Measurements from ENCODE around the gene PLEKHG2. TPM values are rescaled to one million over a fixed set of nuclear protein-coding genes. Genes with fewer than 3 reads are reported as not detected.

PLEKHG2 gene
- total RNA-seq, 3 donors from 2014 or later = 8.0 to 11.8 (median 10.2) TPM

- no peaks in the 10 kb centered on the region for H3K4me1 ChIP-seq
- no peaks in the 10 kb centered on the region for H3K9me3 ChIP-seq
- peaks cover 4% of the 10 kb centered on the region for H3K36me3 ChIP-seq
Observed at GRCh38 chr19:39463403-39463802, 50.9 kb downstream of the PLEKHG2 start.

GRCh38 chr19:39465956-39466747, 53.7 kb downstream of the PLEKHG2 start:
- no peak for DNase-seq (ENCODE audit: low spot score in 2 of 2)
- intact Hi-C loops (cut with DNase I; ENCODE audit: low total_unique reads) = no loop called here
- H3K27ac ChIP-seq = no peak overlapping the region
- H3K4me3 ChIP-seq = no peak overlapping the region
- no peaks in the 10 kb centered on the region for H3K27me3 ChIP-seq
- TF ChIP-seq POLR2A (IDR thresholded peaks at IDR 0.05) (no peak), CTCF (IDR thresholded peaks at IDR 0.05) (no peak), POLR2AphosphoS5 (IDR thresholded peaks at IDR 0.05) (no peak)
- H3K36me3 ChIP-seq = peaks cover 23% of the 10 kb centered on the region
- H3K9me3 ChIP-seq = no peaks in the 10 kb centered on the region
- H3K4me1 ChIP-seq = no peaks in the 10 kb centered on the region

More at GRCh38 chr19:39463403-39463802, 50.9 kb downstream of the PLEKHG2 start:
- Histone ChIP-seq H3K4me3 (no peak overlapping the region), H3K27ac (no peak overlapping the region), H3K27me3 (no peaks in the 10 kb centered on the region)
- intact Hi-C loops (cut with DNase I; ENCODE audit: low total_unique reads) = no loop called here
- DNase-seq (ENCODE audit: low spot score in 2 of 2) = no peak
- TF ChIP-seq POLR2A (IDR thresholded peaks at IDR 0.05) (no peak), CTCF (IDR thresholded peaks at IDR 0.05) (no peak), POLR2AphosphoS5 (IDR thresholded peaks at IDR 0.05) (no peak)

GRCh38 chr19:39467941-39468340, 55.5 kb downstream of the PLEKHG2 start:
- Histone ChIP-seq H3K27ac (no peak overlapping the region), H3K36me3 (peaks cover 23% of the 10 kb centered on the region), H3K4me3 (no peak overlapping the region), H3K4me1 (no peaks in the 10 kb centered on the region), H3K9me3 (no peaks in the 10 kb centered on the region), H3K27me3 (no peaks in the 10 kb centered on the region)
- no peak for DNase-seq (ENCODE audit: low spot score in 2 of 2)
- intact Hi-C loops (cut with DNase I; ENCODE audit: low total_unique reads) = no loop called here
- TF ChIP-seq POLR2A (IDR thresholded peaks at IDR 0.05) (no peak), CTCF (IDR thresholded peaks at IDR 0.05) (no peak), POLR2AphosphoS5 (IDR thresholded peaks at IDR 0.05) (no peak)

GRCh38 chr19:39469036-39469435, 56.6 kb downstream of the PLEKHG2 start:
- Histone ChIP-seq H3K4me3 (no peak overlapping the region), H3K36me3 (peaks cover 23% of the 10 kb centered on the region), H3K9me3 (no peaks in the 10 kb centered on the region), H3K27me3 (no peaks in the 10 kb centered on the region), H3K27ac (no peak overlapping the region), H3K4me1 (no peaks in the 10 kb centered on the region)
- no peak for DNase-seq (ENCODE audit: low spot score in 2 of 2)
- intact Hi-C loops (cut with DNase I; ENCODE audit: low total_unique reads) = no loop called here
- TF ChIP-seq CTCF (IDR thresholded peaks at IDR 0.05) = no peak
- TF ChIP-seq POLR2A (IDR thresholded peaks at IDR 0.05) = no peak
- no peak for TF ChIP-seq POLR2AphosphoS5 (IDR thresholded peaks at IDR 0.05)

GRCh38 chr19:39469567-39469966, 57.1 kb downstream of the PLEKHG2 start:
- intact Hi-C loops (cut with DNase I; ENCODE audit: low total_unique reads) = no loop called here
- Histone ChIP-seq H3K9me3 (no peaks in the 10 kb centered on the region), H3K27me3 (no peaks in the 10 kb centered on the region), H3K36me3 (peaks cover 23% of the 10 kb centered on the region), H3K27ac (no peak overlapping the region), H3K4me1 (no peaks in the 10 kb centered on the region), H3K4me3 (no peak overlapping the region)
- TF ChIP-seq POLR2AphosphoS5 (IDR thresholded peaks at IDR 0.05) (no peak), CTCF (IDR thresholded peaks at IDR 0.05) (no peak), POLR2A (IDR thresholded peaks at IDR 0.05) (no peak)
- DNase-seq (ENCODE audit: low spot score in 2 of 2) = no peak
